Activated T-cell treated with anti-CD3 and anti-CD28 coated beads, Interleukin-2, amount 50 U/mL, for 72 hours (primary cell): ENCODE measurements around the gene TMSB15C. TPM values are rescaled to one million over a fixed set of nuclear protein-coding genes. Genes with fewer than 3 reads are reported as not detected.
"Not testable (repeated sequence)": the region's sequence is repeated elsewhere in the genome, so short reads cannot be mapped to it uniquely, and the experiment has no call there.

Experiments used
- ATAC-seq, 2 donors: fragments of 150-1000 bp; cut with Tn5 transposase; replicated peaks in 1 of 2; 2 replicates each; pipeline ENCODE4 v1.10.0; 2021; ENCODE audit warnings: moderate library complexity in 2 of 2, mild to moderate bottlenecking in 1 of 2
- DNase-seq, 2 donors: peaks; one replicate each; pipeline ENCODE4 v3.0.0; 2021 to 2022; ENCODE audit warnings: mixed read lengths in 1 of 2
- H3K27ac Mint-ChIP-seq: one replicate; pipeline ENCODE4 v1.8.0; 2022; ENCODE audit warnings: mild to moderate bottlenecking, moderate library complexity, mixed read lengths
- H3K27me3 Mint-ChIP-seq: one replicate; pipeline ENCODE4 v1.8.0; 2022; ENCODE audit warnings: low read depth, mixed read lengths
- H3K36me3 Mint-ChIP-seq, 2 donors: one replicate each; pipeline ENCODE4 v1.8.0; 2022; ENCODE audit warnings: mixed read lengths in 2 of 2, mild to moderate bottlenecking in 1 of 2; ENCODE audit not compliant: insufficient read depth in 2 of 2
- H3K4me1 Mint-ChIP-seq: one replicate; pipeline ENCODE4 v1.8.0; 2022; ENCODE audit warnings: low read depth, mixed read lengths
- H3K4me3 Mint-ChIP-seq, 2 donors: one replicate each; pipeline ENCODE4 v1.8.0; 2022; ENCODE audit warnings: mild to moderate bottlenecking in 2 of 2, mixed read lengths in 2 of 2, moderate library complexity in 2 of 2
- H3K9me3 Mint-ChIP-seq, 2 donors: one replicate each; pipeline ENCODE4 v1.8.0; 2022; ENCODE audit warnings: mixed read lengths in 2 of 2
- total RNA-seq, 2 donors: library from RNA; stranded (reverse); gene quantifications; one replicate each; pipeline ENCODE4 v1.2.3, GENCODE V29; 2022

TMSB15C gene
- total RNA-seq, result 1 to 10 TPM; 5.4 to 6.0 TPM

GRCh38 chrX:104075778-104076445 is at the start of gene TMSB15C:
TSS of gene TMSB15C (minus strand) at chrX:104076236.
- not testable (repeated sequence) for H3K4me3 Mint-ChIP-seq, H3K4me1 Mint-ChIP-seq, H3K27me3 Mint-ChIP-seq, H3K9me3 Mint-ChIP-seq, H3K36me3 Mint-ChIP-seq, DNase-seq, H3K27ac Mint-ChIP-seq
- ATAC-seq, result peak; percentile 99

GRCh38 chrX:104122829-104123228 is 46.8 kb upstream of the TMSB15C start:
- Mint-ChIP-seq H3K4me3 (peak overlapping the region; percentile 20 to 70), H3K4me1 (peaks cover 36% of the 10 kb centered on the region), H3K27ac (peak overlapping the region; percentile 77), H3K27me3 (peaks cover 8% of the 10 kb centered on the region), H3K36me3 (no peaks in the 10 kb centered on the region), H3K9me3 (no peaks in the 10 kb centered on the region)
- DNase-seq (no peak), ATAC-seq (peak; percentile 95 to 97)

DNA sequence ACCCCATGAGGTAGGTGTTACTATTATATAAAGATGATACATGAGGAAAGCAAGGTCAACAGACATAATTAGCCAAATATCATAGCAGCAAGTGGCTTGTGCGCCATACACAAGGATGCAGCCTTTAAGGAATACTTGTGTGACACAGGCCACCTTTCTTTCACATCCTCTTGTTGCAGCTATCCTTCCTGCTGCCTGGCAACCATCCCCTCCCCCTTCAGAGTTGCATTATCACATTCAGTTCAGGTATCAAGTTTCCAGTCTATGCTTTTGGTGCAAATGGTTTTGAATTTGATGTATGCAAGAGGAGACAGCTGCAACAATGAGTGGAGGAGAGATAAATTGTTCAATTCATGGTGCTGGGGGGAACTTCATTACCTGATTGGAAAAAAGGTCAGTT is 42.7 kb upstream of the TMSB15C start:
- H3K9me3 Mint-ChIP-seq, result no peaks in the 10 kb centered on the region
- H3K27ac Mint-ChIP-seq, result peak overlapping the region; percentile 63
- ATAC-seq, result no peak
- peaks cover 42% of the 10 kb centered on the region for H3K27me3 Mint-ChIP-seq
- no peak overlapping the region for H3K4me3 Mint-ChIP-seq
- DNase-seq, result no peak
- peaks cover 49% of the 10 kb centered on the region for H3K4me1 Mint-ChIP-seq
- no peaks in the 10 kb centered on the region for H3K36me3 Mint-ChIP-seq

DNA sequence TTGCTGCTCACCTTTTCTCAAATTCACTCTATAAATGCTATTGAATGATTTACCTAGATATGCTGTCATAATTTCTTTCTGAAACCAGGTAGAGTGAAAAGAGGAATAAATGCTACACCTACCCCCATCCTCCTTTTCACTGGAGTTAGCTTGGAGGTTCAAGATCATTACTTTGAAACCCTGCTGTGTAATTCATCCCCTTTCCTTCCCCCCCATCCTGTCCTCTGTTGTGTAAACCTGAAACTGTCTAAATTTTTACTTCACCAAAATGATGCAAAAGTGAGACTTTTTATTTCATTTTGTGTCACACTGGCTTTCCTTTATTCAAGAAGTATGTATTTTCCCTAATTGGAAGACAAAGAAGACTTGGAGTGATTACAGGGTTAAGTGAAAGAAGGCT is 41.7 kb upstream of the TMSB15C start:
- H3K36me3 Mint-ChIP-seq, result no peaks in the 10 kb centered on the region
- H3K4me3 Mint-ChIP-seq, result peak overlapping the region; percentile 45 to 70
- peak; percentile 66 to 71 for ATAC-seq

GRCh38 chrX:104113222-104113965 is 37.4 kb upstream of the TMSB15C start:
- peak; percentile 45 to 49 for DNase-seq
- Mint-ChIP-seq H3K27ac (no peak overlapping the region), H3K27me3 (peaks cover 48% of the 10 kb centered on the region), H3K4me3 (peak overlapping the region; percentile 89 to 95), H3K4me1 (peaks cover 38% of the 10 kb centered on the region), H3K9me3 (no peaks in the 10 kb centered on the region), H3K36me3 (no peaks in the 10 kb centered on the region)
- peak; percentile 52 to 55 for ATAC-seq

More for the DNA sequence above, 41.7 kb upstream of the TMSB15C start:
- no peak for DNase-seq
- H3K27me3 Mint-ChIP-seq, result peaks cover 42% of the 10 kb centered on the region
- H3K4me1 Mint-ChIP-seq, result peaks cover 46% of the 10 kb centered on the region
- H3K9me3 Mint-ChIP-seq, result no peaks in the 10 kb centered on the region
- H3K27ac Mint-ChIP-seq, result no peak overlapping the region

- H3K9me3 Mint-ChIP-seq, result no peaks in the 10 kb centered on the region
- peaks cover 29% of the 10 kb centered on the region for H3K4me1 Mint-ChIP-seq
- DNase-seq (peak; percentile 46 to 48), ATAC-seq (peak; percentile 58 to 65)
- peaks cover 41% of the 10 kb centered on the region for H3K27me3 Mint-ChIP-seq
- H3K36me3 Mint-ChIP-seq, result no peaks in the 10 kb centered on the region
- no peak within 1 kb of the TSS for H3K27ac Mint-ChIP-seq
- H3K4me3 Mint-ChIP-seq, result peak within 1 kb of the TSS; percentile 89 to 95
Observed at GRCh38 chrX:104112326-104112951, 36.4 kb upstream of the TMSB15C start, which contains the start of gene ZCCHC18. TSS of gene ZCCHC18 (plus strand) at chrX:104112523. CDS start at chrX:104114112, 1,589 bp downstream.

GRCh38 chrX:104110491-104111240 is 34.6 kb upstream of the TMSB15C start:
- H3K36me3 Mint-ChIP-seq, DNase-seq, H3K9me3 Mint-ChIP-seq: not testable (repeated sequence)
- ATAC-seq, result peak; percentile 56 to 75
- peaks cover 42% of the 10 kb centered on the region for H3K27me3 Mint-ChIP-seq
- peaks cover 19% of the 10 kb centered on the region for H3K4me1 Mint-ChIP-seq
- peak overlapping the region; percentile 47 to 69 for H3K4me3 Mint-ChIP-seq
- peak overlapping the region; percentile 24 for H3K27ac Mint-ChIP-seq

DNA sequence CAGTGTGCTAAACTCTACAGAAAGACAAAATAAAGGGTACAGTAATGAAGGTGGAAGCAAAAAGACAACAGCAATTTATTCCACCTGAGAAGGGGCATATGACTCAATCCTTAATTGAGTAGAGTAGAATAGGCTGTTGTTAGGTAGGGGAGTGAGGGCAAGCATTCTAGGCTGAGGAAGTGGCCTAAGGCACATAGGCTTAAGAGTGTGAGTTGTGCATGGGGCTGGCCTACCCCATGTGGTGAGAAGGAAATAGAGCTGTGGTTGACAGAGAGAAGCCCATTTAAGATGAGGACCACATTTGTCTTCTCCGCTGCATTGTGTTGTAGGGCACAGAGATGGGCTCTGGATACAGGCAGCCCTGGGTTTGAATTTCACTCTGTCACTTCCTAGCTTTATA is 32.9 kb upstream of the TMSB15C start:
- Mint-ChIP-seq H3K9me3 (no peaks in the 10 kb centered on the region), H3K4me1 (peaks cover 19% of the 10 kb centered on the region), H3K27ac (no peak overlapping the region), H3K4me3 (peak overlapping the region in 1 of 2 donors; percentile 43), H3K27me3 (peaks cover 35% of the 10 kb centered on the region), H3K36me3 (no peaks in the 10 kb centered on the region)
- ATAC-seq, result peak; percentile 28 to 40
- no peak for DNase-seq

- Mint-ChIP-seq H3K27ac (no peak overlapping the region), H3K36me3 (no peaks in the 10 kb centered on the region), H3K27me3 (peaks cover 45% of the 10 kb centered on the region), H3K9me3 (no peaks in the 10 kb centered on the region), H3K4me3 (no peak overlapping the region), H3K4me1 (no peaks in the 10 kb centered on the region)
- ATAC-seq (no peak), DNase-seq (no peak)
Observed at GRCh38 chrX:104105330-104106262, 29.6 kb upstream of the TMSB15C start.

GRCh38 chrX:104104676-104105075 is 28.6 kb upstream of the TMSB15C start:
- Mint-ChIP-seq H3K27ac (no peak overlapping the region), H3K36me3 (no peaks in the 10 kb centered on the region), H3K27me3 (peaks cover 40% of the 10 kb centered on the region), H3K4me3 (no peak overlapping the region), H3K4me1 (no peaks in the 10 kb centered on the region), H3K9me3 (no peaks in the 10 kb centered on the region)
- ATAC-seq (no peak), DNase-seq (no peak)

GRCh38 chrX:104098919-104099318 is 22.9 kb upstream of the TMSB15C start:
- Mint-ChIP-seq H3K27me3 (peaks cover 33% of the 10 kb centered on the region), H3K36me3 (no peaks in the 10 kb centered on the region), H3K27ac (no peak overlapping the region), H3K4me1 (no peaks in the 10 kb centered on the region), H3K9me3 (no peaks in the 10 kb centered on the region), H3K4me3 (no peak overlapping the region)
- no peak for ATAC-seq
- no peak for DNase-seq
